ENCODE data around the gene CD300A.

The CD300A gene

GRCh38 chr17:74455821-74456220, 10.6 kb upstream of the CD300A start:
- no peak for DNase-seq

GRCh38 chr17:74457146-74457819, 9.2 kb upstream of the CD300A start:
- peak; percentile 70 for DNase-seq

GRCh38 chr17:74457820-74458166, 8.6 kb upstream of the CD300A start:
- DNase-seq, result no peak

DNA sequence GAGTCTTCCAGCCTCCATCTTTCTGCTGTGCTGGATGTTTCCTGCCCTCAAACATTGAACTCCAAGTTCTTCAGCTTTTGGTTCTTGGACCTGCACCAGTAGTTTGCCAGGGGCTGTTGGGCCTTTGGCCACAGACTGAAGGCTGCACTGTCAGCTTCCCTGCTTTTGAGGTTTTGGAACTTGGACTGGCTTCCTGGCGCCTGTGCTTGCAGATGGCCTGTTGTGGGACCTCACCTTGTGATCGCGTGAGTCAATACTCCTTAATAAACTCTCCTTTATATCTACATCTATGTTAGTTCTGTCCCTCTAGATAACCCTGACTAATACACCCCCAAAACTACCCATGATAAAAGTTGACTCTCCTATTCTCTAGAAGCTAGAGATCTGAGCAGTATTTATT, 7.6 kb upstream of the CD300A start:
- DNase-seq, result no peak

DNA sequence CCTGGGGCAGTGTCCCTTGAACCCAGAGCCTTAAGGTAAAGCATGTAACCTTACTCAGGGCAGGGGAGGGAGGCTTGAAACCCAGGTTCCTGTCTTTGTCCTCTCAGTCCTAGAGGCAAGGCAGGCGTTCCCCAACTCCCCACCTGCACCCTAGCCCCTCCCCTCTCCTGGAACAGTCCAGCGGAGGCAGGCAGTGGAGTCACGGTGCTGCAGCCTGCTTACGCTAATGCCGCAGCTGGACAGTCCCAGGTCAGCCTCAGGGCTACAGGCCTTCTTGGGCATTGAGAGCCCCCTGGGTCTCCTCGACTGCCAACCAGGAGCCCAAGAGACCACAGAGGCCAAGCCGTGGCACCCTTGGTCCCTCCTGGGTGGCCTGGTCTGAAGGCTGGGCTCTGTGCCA, 6.8 kb upstream of the CD300A start:
- no peak for DNase-seq

DNA sequence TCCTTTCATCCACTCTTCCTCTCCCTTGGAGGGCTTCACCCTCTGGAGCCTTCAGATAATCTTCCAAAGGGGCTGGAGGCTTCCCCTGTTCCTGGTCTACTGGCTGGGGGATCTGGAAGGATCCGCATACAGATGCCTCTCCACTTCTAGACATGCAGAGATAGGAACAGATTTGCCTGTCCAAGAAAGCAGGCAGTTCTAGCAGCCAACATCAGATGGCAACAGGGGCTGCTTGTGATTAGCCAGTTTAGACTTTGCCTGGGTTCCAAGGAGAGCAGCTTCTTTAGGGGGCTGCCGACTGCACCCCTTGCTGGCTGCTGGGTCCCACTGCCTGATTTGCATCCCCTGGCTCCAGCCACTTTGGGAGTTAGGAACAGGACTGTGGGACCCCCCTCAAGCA, 6.2 kb upstream of the CD300A start:
- no peak for DNase-seq

GRCh38 chr17:74460996-74461395, 5.4 kb upstream of the CD300A start:
- DNase-seq, result no peak

GRCh38 chr17:74461611-74462010, 4.8 kb upstream of the CD300A start:
- DNase-seq, result no peak

- DNase-seq, result no peak
Observed at GRCh38 chr17:74464730-74465377, 1.6 kb upstream of the CD300A start.

DNA sequence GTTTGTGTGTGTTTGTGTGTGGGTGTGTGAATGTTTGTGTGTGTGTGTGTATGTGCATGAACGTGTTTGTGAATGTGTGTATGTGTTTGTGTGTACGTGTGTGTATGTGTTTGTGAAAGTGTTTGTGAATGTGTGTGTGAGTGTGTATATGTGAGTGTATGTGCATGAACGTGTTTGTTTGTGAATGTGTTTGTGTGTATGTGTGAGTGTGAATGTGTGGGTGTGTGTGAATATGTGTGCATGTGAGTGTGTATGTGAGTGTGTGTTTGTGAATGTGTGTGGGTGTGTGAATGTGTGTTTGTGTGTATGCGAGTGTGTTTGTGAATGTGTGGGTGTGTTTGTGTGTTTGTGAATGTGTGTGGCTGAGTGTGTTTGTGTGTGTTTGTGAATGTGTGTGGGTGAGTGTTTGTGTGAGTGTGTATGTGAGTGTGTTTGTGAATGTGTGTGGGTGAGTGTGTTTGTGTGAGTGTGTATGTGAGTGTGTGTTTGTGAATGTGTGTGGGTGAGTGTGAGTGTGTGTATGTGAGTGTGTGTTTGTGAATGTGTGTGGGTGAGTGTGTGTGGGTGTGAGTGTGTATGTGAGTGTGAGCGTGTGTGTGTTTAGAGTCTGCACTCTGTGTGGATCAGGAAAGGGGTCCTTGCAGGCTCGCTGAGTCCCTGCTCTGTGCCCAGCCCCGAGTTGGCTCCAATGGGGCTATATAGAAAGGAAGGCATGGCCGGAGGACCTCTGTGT, 890 bp upstream of the CD300A start:
- no peak for DNase-seq

DNA sequence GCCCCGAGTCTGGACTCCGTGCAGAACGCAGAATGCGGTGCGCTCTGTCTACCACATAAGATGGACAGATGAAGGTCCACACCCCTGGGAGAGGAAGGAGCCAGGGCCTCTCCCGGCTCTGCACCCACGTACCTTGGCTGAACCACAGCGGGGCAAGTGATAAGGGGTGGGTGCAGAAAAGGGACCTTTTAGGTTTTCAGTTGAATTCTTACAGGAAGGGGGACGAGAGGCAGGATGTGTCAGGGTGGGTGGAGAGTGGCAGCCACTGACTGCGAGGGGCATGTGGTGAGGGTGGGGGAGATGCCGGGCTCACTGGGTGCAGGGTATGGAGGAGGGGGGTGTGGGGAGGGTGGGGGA, 372 bp downstream of the CD300A start:
- DNase-seq, result peak; percentile 8

GRCh38 chr17:74467221-74467951, 952 bp downstream of the CD300A start:
- peak; percentile 88 for DNase-seq

DNA sequence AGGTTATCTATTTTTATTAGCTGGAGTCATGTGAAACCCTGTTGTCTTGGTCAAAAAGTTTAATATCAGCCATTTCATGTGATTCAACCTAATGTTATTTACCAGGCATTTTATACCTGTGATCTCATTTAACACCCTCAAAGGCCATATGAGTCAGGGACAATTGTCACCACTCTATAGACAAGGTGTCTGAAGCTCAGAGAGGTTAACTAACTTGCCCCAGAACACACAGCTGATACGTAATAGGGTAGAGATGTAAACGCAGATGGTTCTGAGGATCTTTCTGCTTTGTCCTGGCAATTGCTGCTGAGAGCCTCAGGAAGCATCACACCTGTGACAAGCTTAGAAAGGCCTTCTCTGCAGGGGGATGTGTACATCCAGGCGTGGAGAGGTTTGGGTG, 4.9 kb downstream of the CD300A start:
- DNase-seq, result no peak

GRCh38 chr17:74472890-74473289, 6.5 kb downstream of the CD300A start:
- DNase-seq, result no peak

DNA sequence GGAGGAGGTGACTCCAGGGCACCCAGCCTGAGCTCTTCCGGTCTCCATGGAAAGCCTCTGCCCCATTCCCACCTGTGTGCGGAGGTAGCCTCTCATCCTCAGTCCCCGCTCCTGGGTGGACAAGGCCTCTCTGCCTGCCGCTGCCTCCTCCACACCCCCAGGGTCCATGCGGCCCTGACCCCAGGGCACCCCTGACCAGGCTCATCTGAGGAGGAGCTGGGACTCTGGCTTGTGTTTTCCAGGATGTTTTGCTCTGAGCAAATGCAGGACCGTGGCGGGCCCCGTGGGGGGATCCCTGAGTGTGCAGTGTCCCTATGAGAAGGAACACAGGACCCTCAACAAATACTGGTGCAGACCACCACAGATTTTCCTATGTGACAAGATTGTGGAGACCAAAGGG, 6.9 kb downstream of the CD300A start:
- DNase-seq, result no peak

DNA sequence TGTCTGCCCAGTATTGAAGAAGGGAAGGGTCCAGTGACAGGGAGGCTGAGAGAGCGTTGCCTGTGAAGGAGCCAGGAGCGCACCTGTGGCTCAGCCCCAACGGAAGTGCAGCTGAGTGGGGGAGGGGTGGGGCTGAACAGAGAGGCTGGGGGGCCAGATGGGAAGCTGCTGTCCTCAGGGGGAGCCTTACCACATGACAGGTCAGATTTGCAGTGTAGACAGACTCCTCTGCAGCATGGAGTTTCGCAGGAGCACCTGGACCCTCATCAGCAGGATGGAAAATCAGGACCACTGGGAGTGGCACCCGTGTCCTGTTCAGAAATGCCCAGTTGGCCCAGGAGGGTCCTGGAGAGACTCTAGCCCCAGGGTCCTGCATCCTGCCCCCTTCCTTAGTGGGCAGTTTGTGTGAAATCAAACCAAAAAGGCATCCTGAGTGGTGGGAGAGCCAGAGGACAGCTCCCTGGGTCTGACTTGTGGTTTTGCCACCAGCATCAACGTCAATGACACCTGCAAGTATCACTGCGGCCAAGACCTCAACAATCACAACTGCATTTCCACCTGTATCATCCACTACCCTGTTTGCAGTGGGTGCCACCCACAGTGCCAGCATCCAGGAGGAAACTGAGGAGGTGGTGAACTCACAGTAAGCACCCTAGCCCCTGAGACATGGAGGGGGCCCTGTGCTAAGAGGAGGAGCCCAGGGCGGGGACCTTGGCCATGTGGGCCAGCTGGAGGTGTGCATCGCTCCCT, 7.8 kb downstream of the CD300A start:
- DNase-seq, result no peak

- no peak for DNase-seq
Observed at GRCh38 chr17:74475189-74475588, 8.8 kb downstream of the CD300A start.

GRCh38 chr17:74477411-74477810, 11.0 kb downstream of the CD300A start:
- no peak for DNase-seq

- peak; percentile 96 for DNase-seq
Observed at GRCh38 chr17:74478420-74479100, 12.1 kb downstream of the CD300A start.

GRCh38 chr17:74480290-74480689, 13.9 kb downstream of the CD300A start:
- no peak for DNase-seq

DNA sequence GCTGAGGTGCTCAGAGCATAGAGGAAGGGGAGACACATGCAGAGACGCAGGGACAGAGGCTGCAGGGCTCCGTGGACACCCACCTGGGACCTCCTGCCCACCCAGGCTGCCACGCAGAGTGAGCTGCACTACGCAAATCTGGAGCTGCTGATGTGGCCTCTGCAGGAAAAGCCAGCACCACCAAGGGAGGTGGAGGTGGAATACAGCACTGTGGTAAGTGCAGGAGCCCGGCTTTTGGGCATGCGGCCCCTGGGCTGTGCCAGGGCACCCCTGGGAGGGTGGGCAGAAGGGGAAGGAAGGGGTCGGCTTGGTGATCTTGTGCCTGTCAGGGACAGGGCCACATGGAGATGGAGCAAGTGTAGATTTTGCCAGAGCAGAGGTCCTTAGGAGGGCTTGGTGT, 15.2 kb downstream of the CD300A start:
- no peak for DNase-seq

GRCh38 chr17:74484066-74484465, 17.6 kb downstream of the CD300A start:
- DNase-seq, result no peak

All from inflammatory macrophage treated with lipopolysaccharide for 4 hours (primary cell).